ENCODE measurements around the gene FCRLB.
"Not testable (repeated sequence)": the region's sequence is repeated elsewhere in the genome, so short reads cannot be mapped to it uniquely, and the experiment has no call there.

Gene FCRLB

GRCh38 chr1:161719325-161719611, 2.1 kb upstream of the FCRLB start:
- DNase-seq (ENCODE audit: low read depth, low spot score), result no peak

GRCh38 chr1:161720422-161720821, 922 bp upstream of the FCRLB start:
- DNase-seq (ENCODE audit: low read depth, low spot score), result no peak

- DNase-seq (ENCODE audit: low read depth, low spot score), result no peak
These were observed 497 bp downstream of the FCRLB start for GRCh38 chr1:161721738-161722343.

GRCh38 chr1:161722406-161722805, 1.1 kb downstream of the FCRLB start:
- DNase-seq (ENCODE audit: low read depth, low spot score), result no peak

GRCh38 chr1:161723459-161724141, 2.3 kb downstream of the FCRLB start:
- DNase-seq (ENCODE audit: low read depth, low spot score), result no peak

GRCh38 chr1:161725258-161725907, 4.0 kb downstream of the FCRLB start:
- not testable (repeated sequence) for DNase-seq (ENCODE audit: low read depth, low spot score)

GRCh38 chr1:161725908-161726472, 4.6 kb downstream of the FCRLB start:
- DNase-seq (ENCODE audit: low read depth, low spot score), result no peak

GRCh38 chr1:161726473-161727255, 5.3 kb downstream of the FCRLB start:
- peak; percentile 35 for DNase-seq (ENCODE audit: low read depth, low spot score)

GRCh38 chr1:161727256-161727924, 6.0 kb downstream of the FCRLB start:
- DNase-seq (ENCODE audit: low read depth, low spot score), result no peak

- no peak for DNase-seq (ENCODE audit: low read depth, low spot score)
These were observed 7.3 kb downstream of the FCRLB start for GRCh38 chr1:161728376-161729226.

- no peak for DNase-seq (ENCODE audit: low read depth, low spot score)
These were observed 8.8 kb downstream of the FCRLB start for GRCh38 chr1:161730050-161730564.

- DNase-seq (ENCODE audit: low read depth, low spot score), result no peak
These were observed 9.9 kb downstream of the FCRLB start for GRCh38 chr1:161731241-161731640.

- no peak for DNase-seq (ENCODE audit: low read depth, low spot score)
These were observed 10.8 kb downstream of the FCRLB start for GRCh38 chr1:161731981-161732718.

GRCh38 chr1:161733526-161733925, 12.2 kb downstream of the FCRLB start:
- DNase-seq (ENCODE audit: low read depth, low spot score), result no peak

GRCh38 chr1:161735837-161736236, 14.5 kb downstream of the FCRLB start:
- DNase-seq (ENCODE audit: low read depth, low spot score), result no peak

- DNase-seq (ENCODE audit: low read depth, low spot score), result no peak
These were observed 15.1 kb downstream of the FCRLB start for GRCh38 chr1:161736335-161736969.

- DNase-seq (ENCODE audit: low read depth, low spot score), result no peak
These were observed 16.3 kb downstream of the FCRLB start for GRCh38 chr1:161737625-161738024.

GRCh38 chr1:161738627-161739287, 17.4 kb downstream of the FCRLB start:
- peak; percentile 47 for DNase-seq (ENCODE audit: low read depth, low spot score)

Measured in iPS DF 19.7 (cell line).